SH-SY5Y (cell line): ENCODE measurements around the gene CAPN15.

ENCODE experiments used
- GATA2 ChIP-seq: IDR thresholded peaks from 2 replicates; pipeline ENCODE4 v1.6.1; 2011; ENCODE audit warnings: mild to moderate bottlenecking, low read depth, low read length
- GATA3 ChIP-seq: IDR thresholded peaks from 2 replicates; pipeline ENCODE4 v1.6.1; 2011; ENCODE audit warnings: low read depth, mild to moderate bottlenecking, low read length, moderate library complexity

DNA sequence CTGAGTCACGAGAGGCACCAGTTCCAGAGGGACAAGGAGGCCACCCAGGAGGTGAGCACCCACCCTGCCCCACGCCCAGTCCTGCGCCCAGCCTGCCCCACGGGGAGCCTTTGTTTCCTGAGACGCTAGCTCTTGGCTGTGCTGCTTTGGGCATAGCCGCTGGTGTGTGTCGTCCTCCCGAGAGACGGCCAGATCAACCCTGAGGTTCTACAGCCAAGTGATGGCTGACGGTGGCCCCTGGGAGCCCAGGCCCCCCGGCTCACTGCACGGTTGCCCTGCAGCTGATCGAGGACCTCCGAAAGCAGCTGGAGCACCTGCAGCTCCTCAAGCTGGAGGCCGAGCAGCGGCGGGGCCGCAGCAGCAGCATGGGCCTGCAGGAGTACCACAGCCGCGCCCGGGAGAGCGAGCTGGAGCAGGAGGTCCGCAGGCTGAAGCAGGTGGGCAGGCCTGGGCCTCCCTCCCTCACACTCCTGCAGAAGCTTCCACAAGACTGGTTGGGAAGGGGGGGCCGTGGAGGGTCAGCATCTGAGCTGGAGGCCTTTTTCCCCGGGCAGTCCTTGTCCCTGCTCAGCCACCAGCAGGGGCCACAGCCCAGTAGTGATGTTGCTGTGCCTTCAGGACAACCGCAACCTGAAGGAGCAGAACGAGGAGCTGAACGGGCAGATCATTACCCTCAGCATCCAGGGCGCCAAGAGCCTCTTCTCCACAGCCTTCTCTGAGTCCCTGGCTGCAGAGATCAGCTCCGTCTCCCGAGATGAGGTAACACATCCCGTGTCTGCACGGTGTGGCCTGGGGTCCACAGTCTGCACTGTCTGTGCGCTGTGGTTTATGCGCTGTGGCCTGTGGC lies 7.4 kb upstream of the CAPN15 start:
- TF ChIP-seq GATA2 (no peak), GATA3 (no peak)
